ENCODE measurements around the gene H19.
A peak's percentile ranks its signal among the peaks of the same experiment; 100 is the strongest.

The H19 gene

DNA sequence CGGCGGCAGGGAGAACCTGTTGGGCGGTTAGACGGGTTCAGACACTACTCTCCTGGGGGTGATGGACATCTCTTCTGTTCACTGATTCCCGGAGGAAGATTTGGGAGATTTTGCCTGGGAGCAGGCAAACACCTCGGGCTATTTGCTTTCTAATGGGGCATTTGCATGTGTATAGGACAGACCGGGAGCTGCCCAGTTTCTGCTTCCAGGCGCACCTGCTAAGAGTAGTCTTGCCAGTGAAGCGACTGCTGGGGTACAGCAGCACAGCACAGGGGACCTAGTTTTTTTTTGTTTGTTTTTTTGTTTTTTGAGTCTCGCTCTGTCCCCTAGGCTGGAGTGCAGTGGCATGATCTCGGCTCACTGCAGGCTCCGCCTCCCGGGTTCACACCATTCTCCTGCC lies 6.8 kb upstream of the H19 start:
- no peaks in the 10 kb centered on the region for H3K36me3 ChIP-seq
- no peaks in the 10 kb centered on the region for H4K20me1 ChIP-seq
- H3K9me3 ChIP-seq (replicated peaks in 1 of 11), result no peaks in the 10 kb centered on the region
- H3K4me2 ChIP-seq, result no peak overlapping the region
- H3K27ac ChIP-seq, result no peak overlapping the region
- no peak for TF ChIP-seq Cebpa-rat (IDR thresholded peaks at IDR 0.05)
- H3K4me1 ChIP-seq, result no peaks in the 10 kb centered on the region
- no peak overlapping the region for H3K9ac ChIP-seq
- no peaks in the 10 kb centered on the region for H3K27me3 ChIP-seq
- no peak overlapping the region for H3K4me3 ChIP-seq

DNA sequence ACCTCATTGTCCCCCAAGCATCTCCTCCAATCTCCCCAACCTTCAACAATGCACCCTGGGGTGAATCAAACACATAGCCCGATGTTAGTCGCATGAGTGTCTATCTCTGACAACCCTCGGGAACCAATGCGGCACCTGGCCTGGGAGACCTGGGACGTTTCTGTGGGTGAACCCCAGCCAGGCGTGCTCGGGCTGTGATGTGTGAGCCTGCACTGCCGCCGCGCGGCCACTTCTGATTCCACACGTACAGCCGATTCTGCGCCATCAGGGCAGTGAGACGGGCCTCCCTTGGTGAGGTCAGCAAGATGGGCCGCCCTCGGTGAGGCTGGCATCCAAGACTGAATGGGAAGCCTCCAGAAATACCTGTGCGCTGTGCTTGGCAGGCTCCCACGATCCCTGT lies 5.2 kb upstream of the H19 start:
- no peak overlapping the region for H3K27ac ChIP-seq
- TF ChIP-seq Cebpa-rat (IDR thresholded peaks at IDR 0.05), result no peak
- H3K9ac ChIP-seq, result no peak overlapping the region
- no peaks in the 10 kb centered on the region for H3K27me3 ChIP-seq
- H3K9me3 ChIP-seq (replicated peaks in 1 of 11), result no peaks in the 10 kb centered on the region
- H3K4me3 ChIP-seq, result no peak overlapping the region
- no peaks in the 10 kb centered on the region for H3K36me3 ChIP-seq
- H4K20me1 ChIP-seq, result no peaks in the 10 kb centered on the region
- H3K4me1 ChIP-seq, result no peaks in the 10 kb centered on the region
- H3K4me2 ChIP-seq, result no peak overlapping the region

DNA sequence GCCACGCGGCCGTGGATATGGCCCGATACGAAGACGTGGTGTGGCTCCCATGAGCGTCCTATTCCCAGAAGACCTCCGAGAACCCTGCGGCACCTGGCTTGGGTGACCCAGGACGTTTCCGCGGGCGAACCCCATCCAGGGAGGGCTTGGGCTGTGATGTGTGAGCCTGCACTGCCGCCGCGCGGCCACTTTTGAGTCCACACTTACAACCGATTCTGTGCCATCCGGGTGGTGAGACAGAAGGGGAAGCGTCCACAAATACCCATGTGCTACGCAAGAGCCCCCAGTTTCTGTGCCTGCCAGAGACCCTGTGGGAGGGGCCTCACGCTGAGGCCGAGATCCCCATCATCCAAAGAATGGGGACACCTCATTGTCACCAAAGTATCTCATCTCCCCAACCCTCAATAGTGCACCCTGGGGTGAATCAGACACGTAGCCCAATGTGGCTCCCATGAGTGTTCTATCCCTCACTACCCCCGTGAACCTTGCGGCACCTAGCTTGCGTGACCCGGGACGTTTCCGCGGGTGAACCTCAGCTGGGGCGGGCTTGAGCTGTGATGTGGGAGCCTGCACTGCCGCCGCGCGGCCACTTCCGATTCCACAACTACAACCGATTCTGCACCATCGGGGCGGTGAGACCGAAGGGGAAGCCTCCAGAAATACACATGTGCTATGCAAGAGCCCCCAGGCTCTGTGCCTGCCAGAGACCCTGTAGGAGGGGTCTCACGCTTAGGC lies 4.6 kb upstream of the H19 start:
- Histone ChIP-seq H3K27ac (no peak overlapping the region), H4K20me1 (no peaks in the 10 kb centered on the region), H3K9ac (no peak overlapping the region), H3K9me3 (replicated peaks in 1 of 11) (no peaks in the 10 kb centered on the region), H3K4me1 (no peaks in the 10 kb centered on the region), H3K4me3 (no peak overlapping the region), H3K4me2 (no peak overlapping the region), H3K27me3 (no peaks in the 10 kb centered on the region), H3K36me3 (no peaks in the 10 kb centered on the region)
- no peak for TF ChIP-seq Cebpa-rat (IDR thresholded peaks at IDR 0.05)

DNA sequence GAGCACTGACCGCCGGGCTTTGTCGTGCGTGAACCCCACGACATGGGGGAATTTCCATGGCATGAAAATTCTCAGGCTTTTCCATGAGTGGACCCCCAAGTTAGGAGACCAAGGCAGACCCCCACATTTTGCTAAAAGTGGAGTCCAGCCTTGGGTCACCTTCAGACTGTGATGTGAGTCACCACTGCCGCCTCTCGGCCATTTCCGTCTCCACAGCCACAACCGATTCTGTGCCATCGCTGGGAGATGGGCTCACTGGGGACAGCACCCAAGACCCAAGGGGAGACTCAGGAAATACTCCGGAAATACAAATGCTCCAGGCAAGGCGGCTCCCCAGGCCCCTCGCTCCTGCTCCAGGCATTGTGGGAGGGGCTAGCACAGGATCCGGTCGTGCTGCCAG lies 1.2 kb upstream of the H19 start:
- Histone ChIP-seq H3K27me3 (no peaks in the 10 kb centered on the region), H3K4me2 (no peak overlapping the region), H3K9me3 (replicated peaks in 1 of 11) (no peaks in the 10 kb centered on the region), H4K20me1 (no peaks in the 10 kb centered on the region), H3K9ac (no peak overlapping the region), H3K27ac (no peak overlapping the region), H3K4me3 (no peak overlapping the region), H3K4me1 (no peaks in the 10 kb centered on the region), H3K36me3 (no peaks in the 10 kb centered on the region)
- no peak for TF ChIP-seq Cebpa-rat (IDR thresholded peaks at IDR 0.05)

DNA sequence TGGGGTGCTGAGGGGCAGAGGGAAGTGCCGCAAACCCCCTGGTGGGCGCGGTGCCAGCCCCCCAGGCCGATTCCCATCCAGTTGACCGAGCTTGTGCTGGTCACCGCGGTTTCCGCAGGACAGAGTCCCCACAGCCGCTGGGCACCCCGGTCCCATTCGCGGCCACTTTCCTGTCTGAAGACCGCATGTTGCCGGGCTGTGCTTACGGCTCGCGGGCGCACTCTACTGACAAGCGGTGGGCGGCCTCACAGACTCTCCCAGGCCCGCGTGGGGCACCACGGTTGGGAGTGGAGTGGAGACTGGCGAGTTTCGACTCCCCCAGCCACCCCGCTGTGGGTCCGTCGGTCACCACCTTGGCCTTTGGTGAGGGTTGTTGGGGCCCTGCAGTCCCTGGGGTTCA lies 648 bp upstream of the H19 start:
- no peak for TF ChIP-seq Cebpa-rat (IDR thresholded peaks at IDR 0.05)
- Histone ChIP-seq H3K9ac (no peak overlapping the region), H3K36me3 (no peaks in the 10 kb centered on the region), H3K9me3 (replicated peaks in 1 of 11) (no peaks in the 10 kb centered on the region), H3K27me3 (no peaks in the 10 kb centered on the region), H3K4me1 (no peaks in the 10 kb centered on the region), H4K20me1 (no peaks in the 10 kb centered on the region), H3K4me3 (no peak overlapping the region), H3K27ac (no peak overlapping the region), H3K4me2 (no peak overlapping the region)

DNA sequence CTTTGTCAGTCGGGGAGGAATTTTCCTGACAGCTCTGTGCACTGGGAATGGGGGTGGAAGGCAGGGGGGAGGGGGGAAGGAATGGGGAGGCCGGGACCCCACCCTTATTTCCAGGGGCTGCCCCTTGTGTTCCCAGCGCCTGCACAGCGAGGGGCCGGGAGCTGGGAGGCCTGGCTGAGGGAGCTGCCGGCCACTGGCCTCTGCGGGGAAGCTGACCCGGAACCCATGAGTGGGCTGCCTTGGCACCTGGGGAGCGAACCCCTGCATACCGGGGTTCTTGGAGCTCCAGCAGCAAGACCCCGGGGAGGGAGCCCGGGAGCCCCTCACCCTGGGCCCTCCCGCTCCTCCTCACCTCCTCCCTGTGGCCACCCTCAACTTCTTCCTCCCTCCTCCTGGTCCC lies 3.5 kb downstream of the H19 start:
- Histone ChIP-seq H3K9ac (no peak overlapping the region), H3K27ac (no peak overlapping the region), H3K27me3 (no peaks in the 10 kb centered on the region), H3K4me3 (no peak overlapping the region), H4K20me1 (no peaks in the 10 kb centered on the region), H3K4me2 (no peak overlapping the region), H3K9me3 (replicated peaks in 1 of 11) (no peaks in the 10 kb centered on the region), H3K36me3 (no peaks in the 10 kb centered on the region), H3K4me1 (no peaks in the 10 kb centered on the region)
- TF ChIP-seq Cebpa-rat (IDR thresholded peaks at IDR 0.05), result no peak

DNA sequence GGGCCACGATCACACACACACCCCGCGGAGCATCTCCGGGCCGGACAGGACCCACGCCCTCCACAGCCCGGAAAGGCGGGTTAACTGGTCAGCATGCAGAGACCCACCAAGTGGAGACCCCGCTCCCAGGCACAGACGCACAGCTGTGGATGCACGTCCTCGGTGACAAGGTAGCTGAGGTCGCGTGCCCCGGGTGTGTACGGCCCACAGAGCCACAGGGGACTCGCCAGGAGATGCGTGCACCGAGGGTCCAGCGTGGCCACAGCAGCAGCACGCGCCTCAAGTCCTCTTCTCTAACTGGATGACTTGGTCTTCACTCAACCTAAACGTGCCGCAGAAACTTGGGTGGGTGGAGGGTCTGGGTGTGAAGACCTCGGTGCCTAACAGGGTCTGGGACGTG lies 5.5 kb downstream of the H19 start:
- H3K4me3 ChIP-seq, result no peak overlapping the region
- no peaks in the 10 kb centered on the region for H4K20me1 ChIP-seq
- H3K36me3 ChIP-seq, result no peaks in the 10 kb centered on the region
- H3K4me2 ChIP-seq, result no peak overlapping the region
- TF ChIP-seq Cebpa-rat (IDR thresholded peaks at IDR 0.05), result no peak
- H3K27me3 ChIP-seq, result no peaks in the 10 kb centered on the region
- H3K9ac ChIP-seq, result no peak overlapping the region
- H3K9me3 ChIP-seq (replicated peaks in 1 of 11), result no peaks in the 10 kb centered on the region
- no peaks in the 10 kb centered on the region for H3K4me1 ChIP-seq
- no peak overlapping the region for H3K27ac ChIP-seq

DNA sequence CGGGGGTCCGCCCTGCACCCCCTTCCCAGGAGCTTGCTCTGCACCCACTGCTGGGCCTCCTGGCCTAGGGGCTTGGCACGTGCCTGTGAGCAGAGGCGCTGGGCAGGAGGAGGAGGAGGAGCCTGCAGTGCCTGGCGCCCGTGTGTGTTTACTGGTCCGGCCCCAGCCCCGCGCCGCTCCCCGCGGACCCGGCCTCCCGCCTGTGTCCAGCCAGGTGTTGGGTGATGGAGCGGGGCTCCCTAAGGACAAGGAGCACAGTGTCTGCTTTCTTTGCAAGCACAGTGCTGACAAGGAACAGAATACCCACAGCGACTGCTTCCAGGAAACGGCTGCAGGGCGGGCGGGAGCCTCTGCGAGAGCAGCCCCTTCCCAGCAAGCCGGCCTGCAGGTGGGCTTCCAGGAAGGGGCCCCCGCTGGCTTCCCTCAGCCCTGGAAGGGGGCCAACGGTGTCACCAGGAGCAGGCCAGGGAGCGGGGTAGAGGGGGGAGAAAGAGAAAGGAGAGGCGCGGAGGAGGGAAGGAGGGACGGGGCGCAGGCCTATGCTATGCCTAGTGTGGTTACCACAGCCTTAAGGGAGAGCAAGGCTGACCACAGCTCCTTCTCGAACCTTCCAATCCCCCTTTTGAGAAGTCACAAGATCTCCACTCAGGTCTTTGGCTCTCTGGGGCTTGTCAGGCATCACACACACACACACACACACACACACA lies 6.6 kb downstream of the H19 start:
- H3K4me1 ChIP-seq, result no peaks in the 10 kb centered on the region
- H3K9ac ChIP-seq, result no peak overlapping the region
- no peaks in the 10 kb centered on the region for H3K27me3 ChIP-seq
- no peaks in the 10 kb centered on the region for H4K20me1 ChIP-seq
- no peak for TF ChIP-seq Cebpa-rat (IDR thresholded peaks at IDR 0.05)
- H3K4me3 ChIP-seq, result no peak overlapping the region
- H3K9me3 ChIP-seq (replicated peaks in 1 of 11), result no peaks in the 10 kb centered on the region
- no peaks in the 10 kb centered on the region for H3K36me3 ChIP-seq
- no peak overlapping the region for H3K4me2 ChIP-seq
- H3K27ac ChIP-seq, result no peak overlapping the region

DNA sequence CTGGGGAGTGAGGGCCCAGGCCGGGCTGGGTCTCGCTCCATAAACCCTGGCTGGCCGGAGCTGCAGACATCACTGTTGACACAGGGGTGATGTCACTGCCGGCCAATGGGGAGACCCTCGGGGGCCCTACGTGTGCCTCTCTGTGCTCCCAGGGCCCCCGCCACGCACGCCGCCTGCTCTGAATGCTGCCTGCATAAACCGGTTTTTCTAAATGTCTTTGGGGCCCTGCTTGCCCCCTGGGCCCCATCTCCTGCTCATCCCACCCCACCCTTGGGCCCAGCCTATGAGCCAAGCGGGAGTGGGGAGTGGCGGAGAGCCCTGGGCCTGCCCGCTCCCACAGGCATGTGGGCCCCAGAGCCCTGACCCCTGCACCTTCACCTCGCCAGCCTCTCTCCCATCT lies 7.7 kb downstream of the H19 start:
- H3K36me3 ChIP-seq, result no peaks in the 10 kb centered on the region

DNA sequence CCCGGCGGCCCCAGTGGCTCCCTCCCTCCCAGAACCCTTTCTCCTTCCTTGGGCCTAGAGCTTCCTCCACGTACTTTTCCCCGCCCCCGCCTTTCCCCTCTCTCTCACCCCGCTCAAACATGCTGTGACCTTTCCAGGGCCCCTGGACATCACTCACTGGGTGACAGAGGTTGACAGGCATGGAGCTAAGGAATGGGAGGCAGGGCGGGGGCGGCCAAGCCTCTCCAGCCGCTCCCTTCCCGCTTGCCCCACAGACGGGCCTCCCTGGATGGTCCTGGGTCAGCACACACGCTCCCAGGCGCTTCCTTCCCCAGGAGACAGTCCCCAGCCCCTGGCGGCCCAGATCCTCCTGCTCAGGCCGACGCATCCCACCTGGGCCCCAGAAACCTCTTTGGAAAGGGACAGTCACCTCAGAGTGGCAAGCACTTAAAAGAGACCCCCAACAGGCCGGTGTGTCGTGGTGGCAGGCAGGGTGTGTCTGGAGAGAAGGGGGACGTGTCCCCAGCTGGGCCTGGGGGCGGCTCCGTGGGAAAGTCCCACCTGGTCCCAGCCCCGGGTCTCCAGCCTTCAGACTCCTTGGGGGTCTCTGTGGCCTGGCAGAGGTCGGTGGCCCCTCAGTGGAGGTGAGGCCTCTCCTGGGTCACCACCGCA lies 8.8 kb downstream of the H19 start:
- Histone ChIP-seq H3K27me3 (no peaks in the 10 kb centered on the region), H3K9ac (no peak overlapping the region), H3K4me1 (no peaks in the 10 kb centered on the region), H3K27ac (no peak overlapping the region), H3K4me3 (no peak overlapping the region), H3K4me2 (peak overlapping the region in 2 of 11 experiments; percentile 12 to 20; a peak in 1 of 22 replicates), H3K9me3 (replicated peaks in 1 of 11) (no peaks in the 10 kb centered on the region), H3K36me3 (no peaks in the 10 kb centered on the region), H4K20me1 (no peaks in the 10 kb centered on the region)
- no peak for TF ChIP-seq Cebpa-rat (IDR thresholded peaks at IDR 0.05)

More for the DNA sequence above, 7.7 kb downstream of the H19 start:
- no peak overlapping the region for H3K4me2 ChIP-seq
- no peak overlapping the region for H3K4me3 ChIP-seq
- H4K20me1 ChIP-seq, result no peaks in the 10 kb centered on the region
- no peak for TF ChIP-seq Cebpa-rat (IDR thresholded peaks at IDR 0.05)
- no peaks in the 10 kb centered on the region for H3K9me3 ChIP-seq (replicated peaks in 1 of 11)
- H3K27ac ChIP-seq, result no peak overlapping the region
- no peaks in the 10 kb centered on the region for H3K27me3 ChIP-seq
- no peak overlapping the region for H3K9ac ChIP-seq
- H3K4me1 ChIP-seq, result no peaks in the 10 kb centered on the region

Data from BLaER1 treated with 17β-estradiol and CSF1 and Interleukin-3, amounts not matched to agents 10 nM and 100 nM (cell line).